ENCODE results near the gene ATG9B. TPM values are rescaled to one million over a fixed set of nuclear protein-coding genes. Genes with fewer than 3 reads are reported as not detected.

Gene ATG9B
- total and polyA plus RNA-seq, 2 donors (not counting 1 experiment from before 2014, with no cell fraction given): 5.1 to 7.2 TPM

GRCh38 chr7:150992051-150992640 lies 32.1 kb downstream of the ATG9B start:
- POLR2A ChIA-PET: no interaction called here
- H3K27me3 ChIP-seq (replicated peaks in 1 of 4; ENCODE audit: control extremely low read depth in 1 of 4, control insufficient read depth in 3 of 4, insufficient read depth in 4 of 4, low read length in 3 of 4): peaks cover 0 to 47% (median 7%) of the 10 kb centered on the region in 4 experiments
- no peak for ATAC-seq (ENCODE audit: low read depth)
- no peak overlapping the region for H3K27ac ChIP-seq (ENCODE audit: low read length in 2 of 2)
- DNase-seq: no peak
- no peak overlapping the region for H3K4me3 Mint-ChIP-seq
- H3K79me2 ChIP-seq (ENCODE audit: control insufficient read depth, insufficient read depth, low read length): no peaks in the 10 kb centered on the region
- no peak overlapping the region for H2AFZ ChIP-seq (ENCODE audit: insufficient read depth, low read depth, low read length, poor library complexity, severe bottlenecking)
- no peak overlapping the region for H3K9ac ChIP-seq (ENCODE audit: low read length)
- 98% methylated on average over 4 of the region's 6 CpGs for WGBS (ENCODE audit: insufficient coverage)
- intact Hi-C loops (cut with micrococcal nuclease): no loop called here
- CTCF ChIA-PET: interaction anchor here (0.7 to 1.6 kb wide), 2 partner anchors 94 to 264 kb away, joined by 3 read pairs; no protein-coding TSS in a partner anchor
- H3K27ac Mint-ChIP-seq: no peak overlapping the region
- peaks cover 8 to 24% of the 10 kb centered on the region in 2 donors for H3K4me1 ChIP-seq (ENCODE audit: control insufficient read depth in 2 of 2, insufficient read depth in 2 of 2, low read length in 2 of 2)
- peaks cover 0 to 36% (median 5%) of the 10 kb centered on the region in 3 donors for H3K9me3 ChIP-seq (ENCODE audit: control extremely low read depth in 1 of 3, control insufficient read depth in 2 of 3, insufficient read depth in 1 of 3, low read length in 2 of 3)
- peaks cover 3% of the 10 kb centered on the region for H3K9me3 Mint-ChIP-seq (ENCODE audit: insufficient read depth)
- no peak for TF ChIP-seq CTCF (IDR thresholded peaks at IDR 0.05)
- no peak for TF ChIP-seq EZH2 (IDR thresholded peaks at IDR 0.05; ENCODE audit: borderline replicate concordance, insufficient read depth, low read depth, low read length, poor library complexity, severe bottlenecking)
- H4K20me1 ChIP-seq (ENCODE audit: control insufficient read depth, insufficient read depth, low read length, poor library complexity, severe bottlenecking): no peaks in the 10 kb centered on the region
- peaks cover 41% of the 10 kb centered on the region for H3K27me3 Mint-ChIP-seq
- peaks cover 13% of the 10 kb centered on the region for H3K4me1 Mint-ChIP-seq
- H3K4me3 ChIP-seq (ENCODE audit: control extremely low read depth in 1 of 5, extremely low read depth in 1 of 5, insufficient read depth in 1 of 5, low read depth in 2 of 5, low read length in 4 of 5): no peak overlapping the region
- no peak overlapping the region for H3K4me2 ChIP-seq (replicated peaks; ENCODE audit: low read depth, low read length, poor library complexity, severe bottlenecking)
- H3K36me3 ChIP-seq (replicated peaks in 1 of 2; ENCODE audit: control extremely low read depth in 1 of 2, control insufficient read depth in 1 of 2, extremely low read depth in 1 of 2, insufficient read depth in 2 of 2, low read length in 1 of 2): no peaks in the 10 kb centered on the region

GRCh38 chr7:150990416-150991186 lies 33.7 kb downstream of the ATG9B start, which contains the start of gene NOS3:
Gene NOS3, plus strand, starts transcription at chr7:150991017. Its CDS starts 2,787 bp downstream, at chr7:150993804.
- H3K4me2 ChIP-seq (replicated peaks; ENCODE audit: low read depth, low read length, poor library complexity, severe bottlenecking): no peak within 1 kb of the TSS
- peaks cover 3% of the 10 kb centered on the region for H3K9me3 Mint-ChIP-seq (ENCODE audit: insufficient read depth)
- H3K79me2 ChIP-seq (ENCODE audit: control insufficient read depth, insufficient read depth, low read length): no peaks in the 10 kb centered on the region
- 88% methylated on average over 6 of the region's 12 CpGs for WGBS (ENCODE audit: insufficient coverage)
- peaks cover 0 to 30% (median 5%) of the 10 kb centered on the region in 3 donors for H3K9me3 ChIP-seq (ENCODE audit: control extremely low read depth in 1 of 3, control insufficient read depth in 2 of 3, insufficient read depth in 1 of 3, low read length in 2 of 3)
- no peaks in the 10 kb centered on the region for H3K36me3 ChIP-seq (replicated peaks in 1 of 2; ENCODE audit: control extremely low read depth in 1 of 2, control insufficient read depth in 1 of 2, extremely low read depth in 1 of 2, insufficient read depth in 2 of 2, low read length in 1 of 2)
- no peak within 1 kb of the TSS for H3K27ac Mint-ChIP-seq
- no peak within 1 kb of the TSS for H2AFZ ChIP-seq (ENCODE audit: insufficient read depth, low read depth, low read length, poor library complexity, severe bottlenecking)
- H3K4me1 ChIP-seq (ENCODE audit: control insufficient read depth in 2 of 2, insufficient read depth in 2 of 2, low read length in 2 of 2): peaks cover 8 to 18% of the 10 kb centered on the region in 2 donors
- H3K27me3 Mint-ChIP-seq: peaks cover 48% of the 10 kb centered on the region
- ChIA-PET POLR2A (no interaction called here), CTCF (no interaction called here)
- no peak for TF ChIP-seq EZH2 (IDR thresholded peaks at IDR 0.05; ENCODE audit: borderline replicate concordance, insufficient read depth, low read depth, low read length, poor library complexity, severe bottlenecking)
- no peak for TF ChIP-seq CTCF (IDR thresholded peaks at IDR 0.05)
- no peak within 1 kb of the TSS for H3K4me3 Mint-ChIP-seq
- peaks cover 0 to 53% (median 7%) of the 10 kb centered on the region in 4 experiments for H3K27me3 ChIP-seq (replicated peaks in 1 of 4; ENCODE audit: control extremely low read depth in 1 of 4, control insufficient read depth in 3 of 4, insufficient read depth in 4 of 4, low read length in 3 of 4)
- H3K4me3 ChIP-seq (ENCODE audit: control extremely low read depth in 1 of 5, extremely low read depth in 1 of 5, insufficient read depth in 1 of 5, low read depth in 2 of 5, low read length in 4 of 5): no peak within 1 kb of the TSS
- DNase-seq (no peak), ATAC-seq (ENCODE audit: low read depth) (no peak)
- H3K4me1 Mint-ChIP-seq: peaks cover 17% of the 10 kb centered on the region
- H4K20me1 ChIP-seq (ENCODE audit: control insufficient read depth, insufficient read depth, low read length, poor library complexity, severe bottlenecking): no peaks in the 10 kb centered on the region
- intact Hi-C loops (cut with micrococcal nuclease): no loop called here
- no peak within 1 kb of the TSS for H3K9ac ChIP-seq (ENCODE audit: low read length)
- H3K27ac ChIP-seq (ENCODE audit: low read length in 2 of 2): no peak within 1 kb of the TSS
